Regular cardiac myocyte (primary cell): ENCODE results near the gene SYS1. TPM values are rescaled to one million over a fixed set of nuclear protein-coding genes. Genes with fewer than 3 reads are reported as not detected.

ENCODE experiments used
- total RNA-seq: library from RNA; depleted of rRNA; stranded (reverse); fragments of >200 nt; gene quantifications from 2 replicates; pipeline ENCODE4 v1.2.3, GENCODE V29; 2014

Gene SYS1
- 26.8 and 29.9 TPM in 2 replicates for total RNA-seq

GRCh38 chr20:45362804-45363610 lies at the start of gene SYS1:
TSS of gene SYS1 (plus strand) at chr20:45363156. CDS start at chr20:45363532, 376 bp downstream.

GRCh38 chr20:45347936-45348778 lies 14.8 kb upstream of the SYS1 start, which contains the start of gene SDC4:
TSS of gene SDC4 (minus strand) at chr20:45348424. CDS start at chr20:45348384, 40 bp downstream.

GRCh38 chr20:45378191-45378590 lies 15.2 kb downstream of the SYS1 start, which contains the start of gene TP53TG5:
TSS of gene TP53TG5 (minus strand) at chr20:45378325. CDS start at chr20:45378236, 89 bp downstream.

DNA sequence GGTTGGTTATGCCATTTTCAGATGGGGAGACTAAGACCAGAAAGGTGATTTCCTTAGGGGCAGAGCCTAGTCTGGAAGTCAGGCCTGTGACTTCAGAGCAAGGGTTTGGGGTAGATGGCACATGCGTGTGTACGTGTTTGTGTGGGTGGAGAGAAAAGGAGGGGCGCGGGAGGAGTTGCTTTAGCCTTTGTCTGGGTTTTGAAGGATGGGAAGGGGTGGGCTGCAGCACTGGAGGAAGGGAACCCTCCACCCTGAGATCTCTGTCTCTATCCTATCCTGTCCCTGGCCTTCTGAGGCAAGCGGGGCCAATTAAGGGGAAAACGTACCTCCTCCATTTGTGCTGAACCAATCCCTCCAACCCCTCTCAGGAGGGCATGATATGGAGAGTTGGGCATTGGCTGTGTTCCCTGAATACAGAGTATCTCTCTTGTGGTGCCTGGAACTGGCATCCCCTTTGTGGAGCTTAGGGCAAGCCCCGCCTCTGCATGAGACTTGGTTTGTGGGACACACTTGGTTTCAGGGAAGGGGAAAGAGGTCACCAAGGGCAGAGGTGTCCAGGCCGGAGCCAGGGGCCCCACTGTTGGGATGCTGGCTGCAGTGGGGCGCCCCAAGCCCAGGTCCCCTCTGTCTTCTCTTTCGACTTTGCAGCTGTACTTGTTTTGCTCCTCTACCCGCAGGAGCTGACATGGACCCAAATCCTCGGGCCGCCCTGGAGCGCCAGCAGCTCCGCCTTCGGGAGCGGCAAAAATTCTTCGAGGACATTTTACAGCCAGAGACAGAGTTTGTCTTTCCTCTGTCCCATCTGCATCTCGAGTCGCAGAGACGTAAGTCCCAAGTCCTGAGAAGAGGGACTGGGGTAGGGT lies 45.1 kb downstream of the SYS1 start, which contains the start of gene DBNDD2:
Gene DBNDD2, plus strand, starts transcription at position 507 of the 863 bp plus-strand sequence. Its CDS starts 179 bp downstream, at position 686.

DNA sequence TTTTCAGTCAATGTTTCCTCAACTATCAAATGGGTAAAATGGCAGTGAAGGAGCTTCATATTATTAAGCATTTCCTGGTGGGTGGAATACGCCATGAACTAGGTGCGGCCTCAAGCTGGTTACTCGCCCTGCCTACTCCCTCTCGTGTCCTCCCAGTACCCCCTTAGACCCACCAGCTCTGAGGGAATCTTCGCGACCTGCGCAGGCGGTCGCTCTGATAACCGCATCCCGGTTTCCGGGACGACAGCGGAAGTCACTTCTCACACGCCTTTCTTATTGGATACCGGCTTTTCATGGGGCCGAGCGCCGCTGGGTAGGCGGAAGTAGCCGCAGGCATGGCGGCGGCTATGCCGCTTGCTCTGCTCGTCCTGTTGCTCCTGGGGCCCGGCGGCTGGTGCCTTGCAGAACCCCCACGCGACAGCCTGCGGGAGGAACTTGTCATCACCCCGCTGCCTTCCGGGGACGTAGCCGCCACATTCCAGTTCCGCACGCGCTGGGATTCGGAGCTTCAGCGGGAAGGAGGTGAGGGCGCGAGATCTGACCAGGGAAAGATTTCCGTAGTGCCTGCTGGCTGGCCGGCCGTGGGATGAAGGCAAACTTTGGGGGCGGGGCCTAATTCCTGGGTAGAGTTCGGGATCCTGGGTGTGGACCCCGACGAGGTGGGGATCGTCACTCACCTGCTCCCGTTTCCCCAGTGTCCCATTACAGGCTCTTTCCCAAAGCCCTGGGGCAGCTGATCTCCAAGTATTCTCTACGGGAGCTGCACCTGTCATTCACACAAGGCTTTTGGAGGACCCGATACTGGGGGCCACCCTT lies 53.1 kb downstream of the SYS1 start, which contains the start of gene PIGT:
Gene PIGT, plus strand, starts transcription at position 320 of the 816 bp plus-strand sequence. Its CDS starts 16 bp downstream, at position 336.

Other genes with a start within 250 kb of the SYS1 start
- gene WFDC5, start 248.0 kb upstream of the SYS1 start, total RNA-seq, result not detected in 2 replicates
- 0.28 TPM in 1 of 2 replicates, not detected in the other for gene WFDC12, start 238.7 kb upstream of the SYS1 start, total RNA-seq
- gene PI3, start 188.3 kb upstream of the SYS1 start, total RNA-seq, result not detected in 2 replicates
- gene SEMG1, start 156.1 kb upstream of the SYS1 start, total RNA-seq, result not detected in 2 replicates
- not detected in 2 replicates for gene SEMG2, start 141.8 kb upstream of the SYS1 start, total RNA-seq
- 0.58 TPM in 1 of 2 replicates, not detected in the other for gene SLPI, start 108.6 kb upstream of the SYS1 start, total RNA-seq
- not detected in 2 replicates for gene RBPJL, start 56.3 kb upstream of the SYS1 start, total RNA-seq
- 0.19 TPM in 1 of 2 replicates, not detected in the other for gene MATN4, start 54.9 kb upstream of the SYS1 start, total RNA-seq
- gene SDC4, start 14.7 kb upstream of the SYS1 start, total RNA-seq, result 102 and 106 TPM in 2 replicates
- gene TP53TG5, start 15.2 kb downstream of the SYS1 start, total RNA-seq, result under 0.01 TPM in 1 of 2 replicates, not detected in the other
- 1.4 and 3.5 TPM in 2 replicates for gene DBNDD2, start 45.1 kb downstream of the SYS1 start, total RNA-seq
- 11.9 and 24.0 TPM in 2 replicates for gene PIGT, start 53.0 kb downstream of the SYS1 start, total RNA-seq
- not detected in 2 replicates for gene WFDC2, start 106.6 kb downstream of the SYS1 start, total RNA-seq
- not detected in 2 replicates for gene SPINT3, start 152.5 kb downstream of the SYS1 start, total RNA-seq
- gene WFDC6, start 176.3 kb downstream of the SYS1 start, total RNA-seq, result not detected in 2 replicates
- not detected in 2 replicates for gene EPPIN, start 184.2 kb downstream of the SYS1 start, total RNA-seq
- gene WFDC8, start 216.1 kb downstream of the SYS1 start, total RNA-seq, result not detected in 2 replicates